Calu3 (cell line): Measurements from ENCODE around the gene OR10C1. TPM values are rescaled to one million over a fixed set of nuclear protein-coding genes. Genes with fewer than 3 reads are reported as not detected.

Experiments used
- BruUV-seq: library from RNA; stranded (reverse); fragments of 400-500 nt; replicated peaks from 2 replicates; lab custom pipeline; 2021; lab: Mats Ljungman, UMichigan
- CTCF ChIA-PET: fragments of 300-600 bp; sonication (Branson Sonifier 250); formaldehyde crosslinking; loops from one replicate; lab custom pipeline; 2022; ENCODE audit warnings: antibody characterized with exemption; lab: Charles Lee
- DNase-seq: peaks from one replicate; pipeline ENCODE4 v3.0.0; 2022
- H3K27ac Mint-ChIP-seq: one replicate; pipeline ENCODE4 v1.8.0; 2022; ENCODE audit warnings: mixed read lengths; ENCODE audit not compliant: unreplicated experiment
- H3K27me3 Mint-ChIP-seq: one replicate; pipeline ENCODE4 v1.8.0; 2022; ENCODE audit warnings: mixed read lengths; ENCODE audit not compliant: unreplicated experiment
- H3K36me3 Mint-ChIP-seq: one replicate; pipeline ENCODE4 v1.8.0; 2022; ENCODE audit warnings: mild to moderate bottlenecking, moderate library complexity, mixed read lengths; ENCODE audit not compliant: insufficient read depth, unreplicated experiment
- H3K4me1 Mint-ChIP-seq: one replicate; pipeline ENCODE4 v1.8.0; 2022; ENCODE audit warnings: mild to moderate bottlenecking, low read depth, mixed read lengths; ENCODE audit not compliant: unreplicated experiment
- H3K4me3 Mint-ChIP-seq: one replicate; pipeline ENCODE4 v1.8.0; 2022; ENCODE audit warnings: mild to moderate bottlenecking, low read depth, moderate library complexity, mixed read lengths; ENCODE audit not compliant: unreplicated experiment
- H3K9me3 Mint-ChIP-seq: one replicate; pipeline ENCODE4 v1.8.0; 2022; ENCODE audit warnings: low read depth, mixed read lengths; ENCODE audit not compliant: unreplicated experiment
- intact Hi-C: fragments of 100-400 bp; cut with micrococcal nuclease; formaldehyde crosslinking; loops from one replicate; pipeline ENCODE4 v1.10.0; 2022; ENCODE audit not compliant: unreplicated experiment
- total RNA-seq: library from RNA; stranded (reverse); gene quantifications from 2 replicates; pipeline ENCODE4 v1.2.3, GENCODE V29; 2022
- TF ChIP-seq, protein P1 (sequence below): fragments of 200-600 bp; IDR thresholded peaks from one replicate; pipeline ENCODE4 v1.8.0; 2022; ENCODE audit warnings: antibody characterized with exemption; ENCODE audit not compliant: unreplicated experiment

OR10C1 gene
- total RNA-seq, 1 experiment from 2014 or later, result not detected

DNA sequence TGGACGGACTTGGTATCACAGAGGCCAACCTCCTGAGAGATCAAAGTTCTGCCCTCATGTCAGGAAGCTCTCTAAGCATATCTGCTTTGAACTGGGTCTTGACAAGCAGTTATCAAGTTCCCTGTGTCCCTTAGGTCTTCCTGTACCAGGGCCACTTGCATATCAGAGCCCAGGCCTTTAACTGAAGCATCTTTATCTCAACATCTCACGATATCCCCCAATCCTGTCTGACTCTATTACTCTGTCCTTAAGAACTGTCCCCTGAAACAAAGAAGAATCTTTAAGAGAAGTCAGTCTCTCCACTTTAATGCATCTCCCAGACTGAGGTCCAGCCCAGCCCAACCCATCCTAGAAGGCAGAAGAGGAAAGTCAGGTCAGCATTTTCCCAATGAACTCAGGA lies 40.5 kb downstream of the OR10C1 start:
- H3K4me1 Mint-ChIP-seq, result no peaks in the 10 kb centered on the region

DNA sequence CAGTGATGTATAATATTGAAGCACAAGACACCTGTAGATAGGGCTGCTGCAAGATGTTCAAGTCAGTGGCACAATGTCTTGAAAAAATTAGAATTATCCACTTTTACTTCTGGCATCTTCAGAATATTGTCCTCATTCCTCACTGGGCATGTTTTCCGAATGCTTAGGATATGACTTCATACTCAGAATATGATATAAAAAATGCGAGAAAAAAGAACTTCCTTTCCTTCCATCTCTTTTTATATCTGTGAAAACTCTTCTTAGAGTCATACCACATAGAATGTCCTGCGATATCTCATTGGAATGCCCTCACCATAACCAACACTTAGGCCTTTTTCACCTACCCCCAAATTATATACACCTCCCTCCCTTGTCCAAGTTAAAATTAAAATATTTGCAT lies 44.1 kb downstream of the OR10C1 start:
- peaks cover 2% of the 10 kb centered on the region for H3K9me3 Mint-ChIP-seq
- no peak for DNase-seq
- no peak overlapping the region for H3K27ac Mint-ChIP-seq
- intact Hi-C loops, result no loop called here
- H3K27me3 Mint-ChIP-seq, result no peaks in the 10 kb centered on the region
- no peaks in the 10 kb centered on the region for H3K4me1 Mint-ChIP-seq
- H3K4me3 Mint-ChIP-seq, result no peak overlapping the region
- no peaks in the 10 kb centered on the region for H3K36me3 Mint-ChIP-seq
- CTCF ChIA-PET, result interaction anchor here (0.6 kb wide), 1 partner anchor 49 kb away, joined by 3 read pairs; no protein-coding TSS in a partner anchor
- no TSS peak for BruUV-seq
- TF ChIP-seq, protein P1, sequence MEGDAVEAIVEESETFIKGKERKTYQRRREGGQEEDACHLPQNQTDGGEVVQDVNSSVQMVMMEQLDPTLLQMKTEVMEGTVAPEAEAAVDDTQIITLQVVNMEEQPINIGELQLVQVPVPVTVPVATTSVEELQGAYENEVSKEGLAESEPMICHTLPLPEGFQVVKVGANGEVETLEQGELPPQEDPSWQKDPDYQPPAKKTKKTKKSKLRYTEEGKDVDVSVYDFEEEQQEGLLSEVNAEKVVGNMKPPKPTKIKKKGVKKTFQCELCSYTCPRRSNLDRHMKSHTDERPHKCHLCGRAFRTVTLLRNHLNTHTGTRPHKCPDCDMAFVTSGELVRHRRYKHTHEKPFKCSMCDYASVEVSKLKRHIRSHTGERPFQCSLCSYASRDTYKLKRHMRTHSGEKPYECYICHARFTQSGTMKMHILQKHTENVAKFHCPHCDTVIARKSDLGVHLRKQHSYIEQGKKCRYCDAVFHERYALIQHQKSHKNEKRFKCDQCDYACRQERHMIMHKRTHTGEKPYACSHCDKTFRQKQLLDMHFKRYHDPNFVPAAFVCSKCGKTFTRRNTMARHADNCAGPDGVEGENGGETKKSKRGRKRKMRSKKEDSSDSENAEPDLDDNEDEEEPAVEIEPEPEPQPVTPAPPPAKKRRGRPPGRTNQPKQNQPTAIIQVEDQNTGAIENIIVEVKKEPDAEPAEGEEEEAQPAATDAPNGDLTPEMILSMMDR, result no peak

More for the DNA sequence above, 40.5 kb downstream of the OR10C1 start:
- no TSS peak for BruUV-seq
- TF ChIP-seq, protein P1, result no peak
- H3K27ac Mint-ChIP-seq, result no peak overlapping the region
- peaks cover 2% of the 10 kb centered on the region for H3K9me3 Mint-ChIP-seq
- intact Hi-C loops, result no loop called here
- H3K27me3 Mint-ChIP-seq, result no peaks in the 10 kb centered on the region
- CTCF ChIA-PET, result no interaction called here
- no peak for DNase-seq
- H3K36me3 Mint-ChIP-seq, result no peaks in the 10 kb centered on the region
- H3K4me3 Mint-ChIP-seq, result no peak overlapping the region

DNA sequence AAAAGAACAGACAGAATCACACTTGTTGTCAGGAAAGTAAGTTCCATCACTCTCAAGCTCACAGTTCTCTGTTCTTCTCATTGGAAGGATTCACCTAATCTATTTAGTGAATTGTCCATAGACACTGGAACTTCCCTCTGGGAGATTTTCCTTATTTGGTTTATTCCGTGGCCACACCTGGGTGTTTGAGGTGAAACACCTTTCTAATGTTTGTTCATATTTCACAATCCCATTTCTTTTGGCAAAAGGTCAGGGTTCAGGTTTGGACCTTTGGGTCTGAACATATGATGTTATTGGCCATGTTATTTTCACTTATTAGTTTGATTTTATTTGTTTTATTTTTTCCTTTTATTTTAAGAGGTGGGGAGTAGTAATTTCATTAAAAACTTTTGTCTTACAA lies 44.6 kb downstream of the OR10C1 start:
- no peak for DNase-seq
- CTCF ChIA-PET, result no interaction called here
- intact Hi-C loops, result no loop called here
- no TSS peak for BruUV-seq
- no peak overlapping the region for H3K4me3 Mint-ChIP-seq
- H3K9me3 Mint-ChIP-seq, result peaks cover 2% of the 10 kb centered on the region
- no peak overlapping the region for H3K27ac Mint-ChIP-seq
- H3K4me1 Mint-ChIP-seq, result no peaks in the 10 kb centered on the region
- TF ChIP-seq, protein P1, result no peak
- H3K36me3 Mint-ChIP-seq, result no peaks in the 10 kb centered on the region
- H3K27me3 Mint-ChIP-seq, result no peaks in the 10 kb centered on the region

DNA sequence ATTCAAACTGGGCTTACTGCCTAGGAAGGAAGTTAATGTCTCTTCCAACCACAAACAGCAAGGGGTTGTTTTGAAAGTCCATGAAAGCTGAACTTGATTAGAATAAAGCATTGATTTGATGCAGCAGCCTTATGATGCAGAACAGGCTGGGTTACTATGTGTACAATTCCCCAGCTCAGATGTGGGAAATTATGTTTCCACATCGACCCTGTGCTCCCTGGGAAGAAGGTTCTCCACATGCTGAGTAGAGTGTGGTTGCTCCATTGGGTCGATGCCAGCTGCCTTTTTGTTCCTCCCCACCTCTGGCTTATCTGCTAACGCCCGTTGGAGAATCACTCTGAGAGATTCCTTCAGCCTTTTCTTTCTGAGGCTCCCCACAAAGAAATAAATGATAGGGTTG lies 47.5 kb downstream of the OR10C1 start:
- Mint-ChIP-seq H3K4me3 (no peak overlapping the region), H3K4me1 (no peaks in the 10 kb centered on the region), H3K9me3 (no peaks in the 10 kb centered on the region), H3K27me3 (no peaks in the 10 kb centered on the region), H3K36me3 (no peaks in the 10 kb centered on the region), H3K27ac (no peak overlapping the region)
- CTCF ChIA-PET, result interaction anchor here (0.8 kb wide), 1 partner anchor 190 kb away, joined by 5 read pairs; no protein-coding TSS in a partner anchor
- no TSS peak for BruUV-seq
- TF ChIP-seq, protein P1, result no peak
- intact Hi-C loops, result no loop called here
- no peak for DNase-seq
